ENCODE results near the gene NCAM1.

NCAM1 gene

GRCh38 chr11:113260541-113260940 lies 299.3 kb downstream of the NCAM1 start:
- DNase-seq = no peak

- DNase-seq = no peak
Measured at GRCh38 chr11:113261709-113262475, 300.7 kb downstream of the NCAM1 start.

- no peak for DNase-seq
Measured at GRCh38 chr11:113262594-113262993, 301.4 kb downstream of the NCAM1 start.

- DNase-seq = no peak
Measured at GRCh38 chr11:113263458-113264259, 302.4 kb downstream of the NCAM1 start.

GRCh38 chr11:113265362-113265761 lies 304.1 kb downstream of the NCAM1 start:
- DNase-seq = no peak

GRCh38 chr11:113267493-113267892 lies 306.3 kb downstream of the NCAM1 start:
- no peak for DNase-seq

GRCh38 chr11:113269096-113269495 lies 307.9 kb downstream of the NCAM1 start:
- no peak for DNase-seq

DNA sequence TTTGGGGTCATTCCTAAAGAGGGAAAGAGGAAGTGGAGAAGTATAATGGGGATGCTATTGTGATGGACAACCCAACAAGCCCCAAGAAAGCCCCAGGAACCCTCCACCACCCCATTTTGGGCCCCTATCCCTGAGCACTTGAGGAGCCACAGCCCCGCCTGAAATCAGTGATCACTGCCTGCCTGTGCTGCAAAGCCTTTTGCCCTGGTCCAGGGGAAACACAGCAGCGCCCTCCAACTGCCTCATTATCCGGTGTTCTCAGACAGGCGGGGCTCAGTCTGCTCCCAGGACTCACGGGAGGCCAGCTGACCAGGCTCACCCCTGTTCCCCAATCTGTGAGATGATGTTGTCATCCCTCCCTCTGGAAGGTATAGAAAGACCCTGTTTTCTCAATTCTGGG lies 308.4 kb downstream of the NCAM1 start:
- no peak for DNase-seq

DNA sequence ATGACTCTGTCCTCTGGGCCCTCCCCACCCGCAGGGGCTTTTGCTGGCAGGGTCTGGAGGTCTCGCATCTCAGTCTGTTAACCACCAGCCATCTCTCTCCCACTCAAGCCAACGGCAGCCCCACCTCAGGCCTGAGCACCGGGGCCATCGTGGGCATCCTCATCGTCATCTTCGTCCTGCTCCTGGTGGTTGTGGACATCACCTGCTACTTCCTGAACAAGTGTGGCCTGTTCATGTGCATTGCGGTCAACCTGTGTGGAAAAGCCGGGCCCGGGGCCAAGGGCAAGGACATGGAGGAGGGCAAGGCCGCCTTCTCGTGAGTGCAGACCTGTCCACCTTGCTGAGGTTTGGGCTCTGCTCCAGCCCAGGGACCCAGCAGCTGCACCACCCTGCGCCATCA lies 308.9 kb downstream of the NCAM1 start:
- DNase-seq = no peak

DNA sequence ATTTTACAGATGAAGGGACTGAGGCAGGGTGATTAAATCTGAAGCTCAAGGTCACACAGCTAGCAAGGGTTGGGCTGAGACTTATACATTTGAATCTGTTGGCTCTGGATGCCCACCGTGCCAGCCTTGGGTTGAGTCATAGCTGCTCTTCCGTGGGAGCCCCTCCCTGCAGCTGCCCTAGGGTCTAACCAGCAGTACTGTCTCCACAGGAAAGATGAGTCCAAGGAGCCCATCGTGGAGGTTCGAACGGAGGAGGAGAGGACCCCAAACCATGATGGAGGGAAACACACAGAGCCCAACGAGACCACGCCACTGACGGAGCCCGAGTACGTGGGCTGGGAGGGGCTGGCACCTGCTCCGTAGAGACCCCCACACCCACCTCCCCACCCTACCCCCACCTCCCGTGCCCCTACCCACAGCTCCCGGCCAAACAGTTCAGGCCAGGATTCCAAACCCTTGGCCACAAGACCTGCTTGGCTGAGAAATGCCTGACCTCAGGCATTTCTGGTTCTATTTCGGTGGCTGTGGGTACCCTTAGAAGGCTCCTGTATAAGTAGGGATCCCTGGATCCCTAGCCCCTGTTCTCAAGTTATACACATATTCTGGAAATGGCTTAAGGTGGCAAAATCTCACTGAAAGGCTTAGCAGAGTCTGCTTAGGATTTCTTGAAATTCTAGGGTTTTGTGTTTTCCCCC lies 310.5 kb downstream of the NCAM1 start:
- no peak for DNase-seq

GRCh38 chr11:113272281-113272680 lies 311.1 kb downstream of the NCAM1 start:
- no peak for DNase-seq

DNA sequence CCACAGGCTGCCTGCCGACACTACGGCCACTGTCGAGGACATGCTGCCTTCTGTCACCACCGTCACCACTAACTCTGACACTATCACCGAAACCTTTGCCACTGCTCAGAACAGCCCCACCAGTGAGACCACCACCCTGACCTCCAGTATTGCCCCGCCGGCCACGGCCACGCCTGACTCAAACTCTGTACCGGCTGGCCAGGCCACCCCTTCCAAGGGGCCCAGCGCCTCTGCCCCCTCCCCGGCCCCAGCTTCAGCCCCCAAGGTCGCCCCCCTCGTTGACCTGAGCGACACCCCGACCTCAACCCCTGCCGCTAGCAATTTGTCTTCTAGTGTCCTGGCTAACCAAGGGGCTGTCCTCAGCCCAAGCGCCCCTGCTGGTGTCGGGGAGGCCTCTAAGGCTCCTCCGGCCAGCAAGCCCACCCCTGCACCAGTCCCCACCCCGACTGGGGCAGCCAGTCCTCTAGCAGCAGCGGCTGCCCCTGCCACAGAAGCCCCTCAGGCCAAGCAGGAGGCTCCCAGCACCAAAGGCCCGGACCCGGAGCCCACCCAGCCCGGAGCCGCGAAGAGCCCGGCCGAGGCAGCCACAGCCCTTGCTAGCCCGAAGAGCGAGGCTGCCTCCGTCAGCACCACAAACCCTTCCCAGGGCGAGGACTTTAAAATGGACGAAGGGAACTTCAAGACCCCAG lies 311.9 kb downstream of the NCAM1 start:
- no peak for DNase-seq

- no peak for DNase-seq
Measured at GRCh38 chr11:113273720-113274119, 312.5 kb downstream of the NCAM1 start.

DNA sequence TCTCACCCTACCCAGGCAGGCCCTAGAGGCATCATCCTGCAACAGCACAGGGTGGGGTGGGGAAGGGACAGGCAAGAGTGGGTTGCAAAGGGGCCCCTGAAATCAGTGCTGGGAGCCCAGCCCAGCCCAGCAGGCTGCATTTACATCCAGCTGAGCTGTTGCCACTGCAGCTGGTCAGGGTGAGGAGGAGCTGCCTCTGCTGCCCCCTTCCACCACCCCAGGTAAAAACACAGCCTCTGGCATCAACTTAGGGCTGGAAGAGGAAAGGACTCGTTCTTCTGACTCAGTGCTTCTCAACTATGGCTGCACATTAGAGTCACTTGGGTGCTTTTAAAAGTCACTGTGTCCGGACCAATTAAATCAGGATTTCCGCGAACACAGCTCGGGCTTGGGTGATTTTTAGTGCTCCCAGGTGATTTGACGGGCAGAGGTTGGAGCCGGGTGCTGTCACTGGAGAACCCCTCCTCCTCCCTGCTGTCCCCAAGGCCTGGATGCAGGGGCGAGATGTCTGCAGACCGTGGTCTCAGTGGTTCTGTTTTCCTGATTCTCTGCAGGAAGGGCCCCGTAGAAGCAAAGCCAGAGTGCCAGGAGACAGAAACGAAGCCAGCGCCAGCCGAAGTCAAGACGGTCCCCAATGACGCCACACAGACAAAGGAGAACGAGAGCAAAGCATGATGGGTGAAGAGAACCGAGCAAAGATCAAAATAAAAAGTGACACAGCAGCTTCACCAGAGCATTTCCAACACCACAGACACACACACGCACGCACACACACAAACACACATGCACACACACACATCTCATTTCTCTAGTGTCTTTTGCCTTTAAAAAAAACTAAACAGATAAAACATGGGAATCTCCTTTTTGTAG lies 313.7 kb downstream of the NCAM1 start:
- no peak for DNase-seq

GRCh38 chr11:113275602-113276001 lies 314.4 kb downstream of the NCAM1 start:
- DNase-seq = no peak

DNA sequence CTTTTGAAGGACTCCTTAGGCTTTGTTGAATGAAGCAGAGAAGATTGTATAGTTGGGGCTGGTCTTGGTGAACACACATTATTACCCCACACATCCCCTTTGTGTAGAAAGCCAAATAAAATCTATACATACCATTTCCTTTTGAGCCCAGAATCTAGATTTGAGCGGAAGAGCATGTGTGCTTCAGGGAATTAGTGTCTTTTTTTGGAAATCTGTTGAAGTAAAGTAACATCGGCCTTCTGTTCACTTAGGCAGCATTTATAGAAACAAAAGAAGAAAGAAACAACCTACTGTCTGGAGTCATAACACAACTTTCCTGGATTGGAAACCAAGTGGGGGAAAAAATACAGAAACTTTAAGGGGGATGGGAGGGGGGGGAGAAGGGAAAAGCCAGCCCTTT lies 315.2 kb downstream of the NCAM1 start:
- no peak for DNase-seq

GRCh38 chr11:113277907-113278306 lies 316.7 kb downstream of the NCAM1 start:
- DNase-seq = no peak

DNA sequence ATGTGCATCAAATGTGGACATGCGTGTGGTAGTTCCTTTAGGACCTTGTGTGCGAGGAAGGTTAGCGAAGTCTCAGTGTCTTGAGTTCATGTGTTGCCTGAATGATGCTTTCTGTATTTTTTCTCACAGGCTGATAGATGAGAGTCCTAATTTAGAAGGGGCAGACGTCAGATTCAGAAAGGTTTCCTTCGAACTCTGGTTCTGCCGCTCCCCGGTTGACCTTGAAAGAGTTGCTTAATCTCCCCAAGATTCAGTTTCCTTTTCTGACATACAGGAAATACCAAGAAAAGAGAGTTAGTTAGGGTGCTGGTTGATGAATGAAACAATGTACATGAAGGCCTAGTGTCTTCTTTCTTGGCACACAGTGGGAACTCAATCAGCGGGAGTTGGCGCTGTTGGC lies 317.3 kb downstream of the NCAM1 start:
- DNase-seq = no peak

DNA sequence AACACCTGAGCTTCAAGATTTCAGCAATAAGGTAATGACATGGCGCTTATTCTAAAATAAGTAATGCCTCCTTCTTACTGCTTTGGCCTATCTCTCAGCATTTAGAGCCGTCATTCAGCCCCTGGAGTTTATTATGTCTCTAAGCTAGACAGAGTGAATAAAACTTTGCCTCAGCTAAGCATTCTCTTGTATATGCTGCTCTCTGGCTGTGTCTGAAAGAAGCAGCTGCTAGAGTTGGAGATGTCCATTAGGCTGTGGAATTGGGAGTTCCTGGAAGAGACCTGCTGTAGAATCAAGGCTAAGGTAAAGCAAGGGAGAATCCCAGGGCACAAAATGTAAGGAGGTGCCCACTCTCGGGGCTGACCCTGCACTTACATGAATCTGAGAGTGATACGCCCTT lies 317.7 kb downstream of the NCAM1 start:
- DNase-seq = no peak

DNA sequence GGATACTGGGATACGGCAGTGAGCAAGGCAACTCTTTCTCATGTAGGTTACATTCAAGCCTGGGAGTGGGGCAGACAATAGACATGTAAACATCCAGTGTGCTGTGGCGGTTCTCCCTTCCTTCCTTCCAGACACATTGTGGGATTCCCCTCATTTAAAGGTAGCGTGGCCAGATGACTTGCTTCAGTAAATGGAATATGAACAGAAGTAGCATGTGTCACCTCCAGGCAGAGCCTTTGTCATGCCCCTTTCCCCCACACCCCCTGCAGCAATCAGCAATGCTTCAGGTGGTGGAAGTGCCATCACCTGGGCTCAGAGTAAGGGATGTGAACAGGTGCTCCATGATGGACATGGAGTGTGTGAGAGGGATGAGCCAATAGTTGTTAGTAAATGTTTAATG lies 318.4 kb downstream of the NCAM1 start:
- no peak for DNase-seq

GRCh38 chr11:113281052-113281725 lies 320.0 kb downstream of the NCAM1 start:
- DNase-seq = no peak
